Ishikawa (cell line): ENCODE data around the gene CACNA1H.

Experiments
- CEBPB ChIP-seq: IDR thresholded peaks from 2 replicates; pipeline ENCODE4 v1.6.1; 2012
- CREB1 ChIP-seq: IDR thresholded peaks from 2 replicates; pipeline ENCODE4 v1.6.1; 2012; ENCODE audit warnings: low read depth
- EGR1 ChIP-seq: IDR thresholded peaks from 2 replicates; pipeline ENCODE4 v1.6.1; 2012
- EP300 ChIP-seq: IDR thresholded peaks from 2 replicates; pipeline ENCODE4 v1.6.1; 2012; ENCODE audit warnings: borderline replicate concordance
- FOXM1 ChIP-seq: IDR thresholded peaks from 2 replicates; pipeline ENCODE4 v1.6.1; 2012; ENCODE audit warnings: low read depth, borderline replicate concordance
- NFIC ChIP-seq: IDR thresholded peaks from 2 replicates; pipeline ENCODE4 v1.6.1; 2012
- RAD21 ChIP-seq: IDR thresholded peaks from 2 replicates; pipeline ENCODE4 v1.6.1; 2012; ENCODE audit warnings: low read depth
- TAF1 ChIP-seq: IDR thresholded peaks from 2 replicates; pipeline ENCODE4 v1.6.1; 2012; ENCODE audit warnings: low read depth, mild to moderate bottlenecking
- TCF12 ChIP-seq: IDR thresholded peaks from 2 replicates; pipeline ENCODE4 v1.6.1; 2012; ENCODE audit warnings: low read depth
- TEAD4 ChIP-seq: IDR thresholded peaks from 2 replicates; pipeline ENCODE4 v1.6.1; 2012
- YY1 ChIP-seq: IDR thresholded peaks from 2 replicates; pipeline ENCODE4 v1.6.1; 2012; ENCODE audit warnings: low read depth
- ZBTB7A ChIP-seq: IDR thresholded peaks from 2 replicates; pipeline ENCODE4 v1.6.1; 2012; ENCODE audit warnings: low read depth
- TF ChIP-seq, protein P1 (sequence below): IDR thresholded peaks from 2 replicates; pipeline ENCODE4 v1.6.1; 2012
- TF ChIP-seq, protein P2 (sequence below): IDR thresholded peaks from 2 replicates; pipeline ENCODE4 v1.6.1; 2012; ENCODE audit warnings: low read depth, mild to moderate bottlenecking
- TF ChIP-seq, protein P3 (sequence below): IDR thresholded peaks from 2 replicates; pipeline ENCODE4 v1.6.1; 2012

CACNA1H gene

DNA sequence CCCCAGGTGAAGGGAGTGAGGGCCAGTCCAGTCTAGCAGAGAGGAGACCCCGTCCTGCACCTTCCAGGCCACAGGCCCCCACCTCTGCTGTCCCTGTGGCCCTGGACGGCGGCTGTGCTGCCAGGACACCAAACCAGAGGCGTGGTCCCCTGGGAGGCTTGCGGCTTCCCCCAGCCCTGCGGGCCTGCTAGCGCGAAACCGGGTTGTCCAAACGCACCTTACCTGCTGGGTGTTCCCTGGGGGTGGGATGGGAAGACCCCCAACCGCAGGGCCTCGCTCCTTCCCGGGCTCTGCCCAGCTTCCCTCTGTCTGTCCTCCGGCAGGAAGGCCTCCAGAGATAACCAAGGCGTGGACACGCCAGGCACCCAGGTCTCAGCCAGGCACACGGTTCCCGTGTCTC, 19.6 kb upstream of the CACNA1H start:
- TF ChIP-seq NFIC: no peak
- no peak for TF ChIP-seq EGR1
- no peak for TF ChIP-seq CEBPB
- TF ChIP-seq, protein P1, sequence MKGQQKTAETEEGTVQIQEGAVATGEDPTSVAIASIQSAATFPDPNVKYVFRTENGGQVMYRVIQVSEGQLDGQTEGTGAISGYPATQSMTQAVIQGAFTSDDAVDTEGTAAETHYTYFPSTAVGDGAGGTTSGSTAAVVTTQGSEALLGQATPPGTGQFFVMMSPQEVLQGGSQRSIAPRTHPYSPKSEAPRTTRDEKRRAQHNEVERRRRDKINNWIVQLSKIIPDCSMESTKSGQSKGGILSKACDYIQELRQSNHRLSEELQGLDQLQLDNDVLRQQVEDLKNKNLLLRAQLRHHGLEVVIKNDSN: no peak
- TF ChIP-seq YY1: no peak
- TF ChIP-seq ZBTB7A: no peak
- TF ChIP-seq TCF12: no peak
- no peak for TF ChIP-seq TAF1
- TF ChIP-seq CREB1: no peak
- TF ChIP-seq, protein P2, sequence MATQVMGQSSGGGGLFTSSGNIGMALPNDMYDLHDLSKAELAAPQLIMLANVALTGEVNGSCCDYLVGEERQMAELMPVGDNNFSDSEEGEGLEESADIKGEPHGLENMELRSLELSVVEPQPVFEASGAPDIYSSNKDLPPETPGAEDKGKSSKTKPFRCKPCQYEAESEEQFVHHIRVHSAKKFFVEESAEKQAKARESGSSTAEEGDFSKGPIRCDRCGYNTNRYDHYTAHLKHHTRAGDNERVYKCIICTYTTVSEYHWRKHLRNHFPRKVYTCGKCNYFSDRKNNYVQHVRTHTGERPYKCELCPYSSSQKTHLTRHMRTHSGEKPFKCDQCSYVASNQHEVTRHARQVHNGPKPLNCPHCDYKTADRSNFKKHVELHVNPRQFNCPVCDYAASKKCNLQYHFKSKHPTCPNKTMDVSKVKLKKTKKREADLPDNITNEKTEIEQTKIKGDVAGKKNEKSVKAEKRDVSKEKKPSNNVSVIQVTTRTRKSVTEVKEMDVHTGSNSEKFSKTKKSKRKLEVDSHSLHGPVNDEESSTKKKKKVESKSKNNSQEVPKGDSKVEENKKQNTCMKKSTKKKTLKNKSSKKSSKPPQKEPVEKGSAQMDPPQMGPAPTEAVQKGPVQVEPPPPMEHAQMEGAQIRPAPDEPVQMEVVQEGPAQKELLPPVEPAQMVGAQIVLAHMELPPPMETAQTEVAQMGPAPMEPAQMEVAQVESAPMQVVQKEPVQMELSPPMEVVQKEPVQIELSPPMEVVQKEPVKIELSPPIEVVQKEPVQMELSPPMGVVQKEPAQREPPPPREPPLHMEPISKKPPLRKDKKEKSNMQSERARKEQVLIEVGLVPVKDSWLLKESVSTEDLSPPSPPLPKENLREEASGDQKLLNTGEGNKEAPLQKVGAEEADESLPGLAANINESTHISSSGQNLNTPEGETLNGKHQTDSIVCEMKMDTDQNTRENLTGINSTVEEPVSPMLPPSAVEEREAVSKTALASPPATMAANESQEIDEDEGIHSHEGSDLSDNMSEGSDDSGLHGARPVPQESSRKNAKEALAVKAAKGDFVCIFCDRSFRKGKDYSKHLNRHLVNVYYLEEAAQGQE: no peak
- no peak for TF ChIP-seq EP300
- no peak for TF ChIP-seq FOXM1

DNA sequence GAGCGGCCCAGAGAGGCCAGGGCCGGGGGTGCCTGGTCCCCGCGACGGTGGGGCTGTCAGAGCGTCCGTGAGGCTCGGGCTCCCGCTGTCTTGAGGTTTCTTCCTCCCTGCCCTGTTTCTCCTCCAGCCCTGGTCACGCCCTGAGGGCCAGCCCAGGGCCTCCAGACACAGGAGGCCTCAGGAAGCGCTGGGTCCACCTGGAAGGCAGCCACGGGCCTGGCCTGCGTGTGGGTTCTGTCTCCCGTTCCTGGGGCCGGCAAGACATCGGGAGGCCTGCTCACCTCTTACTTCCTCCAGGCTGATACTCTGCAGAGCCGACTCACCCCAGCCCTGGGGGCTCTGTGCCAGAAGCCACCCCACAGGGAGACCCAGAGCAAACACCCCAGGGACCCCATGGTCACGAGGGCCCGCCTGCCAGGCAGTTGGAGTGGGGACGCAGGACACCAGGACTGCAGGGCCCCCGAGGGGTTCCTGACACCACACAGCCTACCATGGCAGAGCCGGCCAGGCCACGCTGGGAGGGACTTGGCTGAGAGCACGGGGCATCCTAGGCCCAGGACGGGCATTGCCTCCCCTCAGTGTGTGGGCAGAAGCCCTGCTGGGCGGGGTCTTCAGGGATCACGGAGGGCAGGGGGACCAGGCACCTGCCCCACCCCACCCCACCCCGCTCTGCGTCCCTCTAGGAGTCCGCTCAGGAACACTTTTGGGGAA, 18.9 kb upstream of the CACNA1H start:
- TF ChIP-seq YY1 (no peak), TAF1 (no peak), EP300 (no peak), ZBTB7A (no peak), TCF12 (no peak), TEAD4 (no peak), FOXM1 (no peak), RAD21 (no peak), EGR1 (no peak)
- TF ChIP-seq, protein P1: no peak
- TF ChIP-seq, protein P2: no peak
- TF ChIP-seq, protein P3, sequence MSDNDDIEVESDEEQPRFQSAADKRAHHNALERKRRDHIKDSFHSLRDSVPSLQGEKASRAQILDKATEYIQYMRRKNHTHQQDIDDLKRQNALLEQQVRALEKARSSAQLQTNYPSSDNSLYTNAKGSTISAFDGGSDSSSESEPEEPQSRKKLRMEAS: no peak

DNA sequence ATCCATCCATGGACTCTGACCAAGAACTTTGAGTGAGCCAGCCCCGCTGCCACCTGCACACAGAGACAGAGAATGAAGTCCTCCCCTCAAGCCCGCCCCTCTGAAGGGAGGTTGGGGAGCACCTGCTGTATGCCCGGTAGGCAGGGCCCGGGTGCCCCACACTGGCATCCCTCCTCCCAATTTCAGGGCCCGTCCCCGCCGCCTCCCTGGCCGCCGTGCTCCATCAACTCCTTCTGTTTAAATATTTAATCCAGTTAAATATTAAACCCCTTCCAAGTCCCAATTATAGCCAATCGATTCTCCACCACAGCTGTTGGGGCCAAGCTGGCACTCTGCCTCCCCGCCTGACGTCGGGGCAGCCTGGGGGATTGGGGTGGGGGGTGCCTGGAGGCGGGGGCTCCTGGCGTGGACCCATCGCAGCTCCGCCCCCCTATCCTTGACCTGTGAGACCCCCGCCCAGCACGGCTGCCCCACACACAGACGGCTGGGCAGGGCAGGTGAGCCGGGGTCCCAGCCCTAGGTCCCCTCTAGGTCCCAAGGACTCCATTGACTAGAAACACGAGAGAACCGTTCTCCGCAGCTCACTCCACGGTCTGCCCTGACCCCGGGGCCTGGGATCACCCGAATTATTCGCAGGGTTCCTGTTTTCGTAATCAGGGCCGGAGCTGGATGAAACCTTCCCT, 18.0 kb upstream of the CACNA1H start:
- TF ChIP-seq YY1: no peak
- no peak for TF ChIP-seq CEBPB
- no peak for TF ChIP-seq ZBTB7A

DNA sequence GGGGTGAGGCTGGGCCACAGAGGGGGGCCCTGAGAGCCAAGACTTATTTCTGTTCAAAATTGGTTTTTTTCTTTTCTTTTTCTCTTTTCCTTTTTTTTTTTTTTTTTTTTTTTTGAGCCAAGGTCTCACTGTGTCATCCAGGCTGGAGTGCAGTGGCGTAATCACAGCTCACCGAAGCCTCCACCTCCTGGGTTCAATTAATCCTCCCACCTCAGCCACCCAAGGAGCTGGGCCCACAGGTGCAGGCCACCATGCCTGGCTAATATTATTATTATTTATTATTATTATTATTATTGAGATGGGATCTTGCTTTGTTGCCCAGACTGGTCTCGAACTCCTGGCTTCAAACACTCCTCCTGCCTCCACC, 17.5 kb upstream of the CACNA1H start:
- TF ChIP-seq ZBTB7A: no peak
- TF ChIP-seq, protein P3: no peak
- no peak for TF ChIP-seq EP300
- TF ChIP-seq EGR1: no peak
- TF ChIP-seq YY1: no peak
- TF ChIP-seq NFIC: no peak
- no peak for TF ChIP-seq FOXM1
- no peak for TF ChIP-seq TEAD4

DNA sequence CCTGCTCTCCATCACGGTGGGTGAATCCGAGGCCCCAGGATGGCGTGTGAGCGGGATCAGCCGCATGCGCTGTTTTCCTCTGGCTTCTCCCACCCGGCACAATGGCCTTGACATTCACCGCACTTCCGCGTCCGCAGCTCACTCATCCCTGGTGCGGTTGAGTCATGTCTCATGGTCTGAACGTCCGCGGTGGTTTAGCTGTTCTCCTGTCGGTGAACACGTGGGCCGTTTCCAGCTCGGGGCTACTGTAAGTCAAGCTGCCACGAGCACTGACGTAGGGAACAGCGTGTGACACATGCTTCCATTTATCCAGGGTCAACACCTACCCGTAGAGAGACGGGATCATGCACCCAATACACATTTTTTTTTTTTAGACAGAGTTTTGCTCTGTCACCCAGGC, 15.3 kb upstream of the CACNA1H start:
- TF ChIP-seq TEAD4 (no peak), CEBPB (no peak), TAF1 (no peak)

DNA sequence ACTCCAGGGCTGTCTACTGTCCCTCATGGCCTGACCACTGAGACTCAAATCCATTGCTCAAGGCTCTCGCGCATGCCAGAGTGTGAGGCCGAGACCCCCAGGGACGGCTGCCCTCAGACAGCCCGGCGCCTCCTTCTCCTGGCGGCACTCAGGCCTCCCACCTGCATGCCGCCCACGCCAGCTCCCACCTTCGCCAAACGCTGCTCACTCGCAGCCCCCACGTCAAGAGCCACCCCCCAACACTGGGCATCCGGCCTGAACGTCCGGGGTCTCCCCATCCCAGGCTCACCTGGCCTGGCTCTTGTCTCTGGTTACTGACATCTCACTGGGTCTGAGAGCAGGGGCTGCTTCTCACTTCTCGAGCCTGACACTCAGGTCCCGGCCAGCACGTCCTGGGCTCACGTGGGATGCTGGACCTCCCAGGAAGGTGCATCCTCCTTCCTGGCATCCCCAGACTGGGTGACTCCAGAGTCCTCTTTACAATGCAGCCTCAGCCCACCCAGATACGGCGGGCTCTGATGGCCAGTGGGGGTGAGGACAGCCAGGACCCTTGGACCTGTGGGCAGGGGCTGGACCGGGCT, 12.2 kb upstream of the CACNA1H start:
- TF ChIP-seq EP300 (no peak), TAF1 (no peak), FOXM1 (no peak), CREB1 (no peak), NFIC (no peak), RAD21 (no peak), YY1 (no peak), CEBPB (no peak)
- TF ChIP-seq, protein P3: no peak
- TF ChIP-seq, protein P1: no peak
- TF ChIP-seq, protein P2: no peak
